Glomerular visceral epithelial cell (primary cell): Measurements from ENCODE around the gene TBC1D13.
A peak's percentile ranks its signal among the peaks of the same experiment; 100 is the strongest.
"Not testable (repeated sequence)": the region's sequence is repeated elsewhere in the genome, so short reads cannot be mapped to it uniquely, and the experiment has no call there.

Source experiments
- DNase-seq: peaks from one replicate; pipeline ENCODE4 v3.0.0-alpha.2; 2016; ENCODE audit errors: extremely low spot score

TBC1D13 gene, protein sequence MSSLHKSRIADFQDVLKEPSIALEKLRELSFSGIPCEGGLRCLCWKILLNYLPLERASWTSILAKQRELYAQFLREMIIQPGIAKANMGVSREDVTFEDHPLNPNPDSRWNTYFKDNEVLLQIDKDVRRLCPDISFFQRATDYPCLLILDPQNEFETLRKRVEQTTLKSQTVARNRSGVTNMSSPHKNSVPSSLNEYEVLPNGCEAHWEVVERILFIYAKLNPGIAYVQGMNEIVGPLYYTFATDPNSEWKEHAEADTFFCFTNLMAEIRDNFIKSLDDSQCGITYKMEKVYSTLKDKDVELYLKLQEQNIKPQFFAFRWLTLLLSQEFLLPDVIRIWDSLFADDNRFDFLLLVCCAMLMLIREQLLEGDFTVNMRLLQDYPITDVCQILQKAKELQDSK

DNA sequence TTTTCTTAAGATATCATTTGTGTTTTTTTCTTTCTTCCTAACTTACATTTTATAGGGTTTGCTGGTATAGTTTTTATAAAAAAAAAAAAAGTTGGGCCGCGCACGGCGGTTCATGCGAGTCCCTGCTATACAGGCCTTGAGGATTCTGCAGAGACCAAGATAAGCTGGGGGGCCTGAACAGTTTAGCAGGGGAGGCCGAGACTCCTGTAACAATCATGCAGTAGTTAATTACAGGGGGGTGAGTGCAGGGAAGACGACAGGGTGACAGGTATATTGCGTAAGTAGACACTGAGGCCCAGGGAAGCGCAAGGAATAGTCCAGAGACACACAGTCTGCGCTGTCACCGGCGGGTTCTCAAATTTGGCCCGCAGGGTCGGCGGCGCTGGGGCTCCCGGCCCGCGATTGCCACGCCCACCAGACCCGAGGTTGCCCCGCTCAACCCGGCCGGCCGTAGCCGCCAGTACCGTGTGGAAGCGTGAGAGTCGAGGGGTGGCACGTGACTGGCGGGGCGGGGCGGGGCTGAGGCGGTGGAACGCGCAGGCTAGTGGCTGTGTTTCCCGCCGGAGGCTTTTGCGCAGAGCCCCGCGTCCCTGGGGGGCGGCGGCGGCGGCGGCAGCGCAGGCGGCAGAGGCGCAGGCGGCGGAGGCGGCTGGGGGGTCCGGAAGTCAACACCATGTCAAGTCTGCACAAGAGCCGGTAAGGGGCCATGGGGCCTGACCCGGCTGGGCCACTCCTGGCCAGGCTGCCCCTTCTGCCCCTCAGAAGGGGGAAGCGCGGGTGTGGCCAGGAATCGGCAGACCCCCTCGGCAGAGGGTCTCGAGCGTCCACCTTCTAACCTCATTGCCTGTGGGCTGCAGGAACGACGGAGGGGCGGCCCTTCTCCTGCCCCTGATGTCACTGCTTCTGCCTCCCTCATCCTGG lies at the start of gene TBC1D13:
Gene TBC1D13 (plus strand): TSS at position 573 of the 921 bp plus-strand sequence. CDS start 101 bp downstream, at position 674.
- DNase-seq = peak; percentile 85

DNA sequence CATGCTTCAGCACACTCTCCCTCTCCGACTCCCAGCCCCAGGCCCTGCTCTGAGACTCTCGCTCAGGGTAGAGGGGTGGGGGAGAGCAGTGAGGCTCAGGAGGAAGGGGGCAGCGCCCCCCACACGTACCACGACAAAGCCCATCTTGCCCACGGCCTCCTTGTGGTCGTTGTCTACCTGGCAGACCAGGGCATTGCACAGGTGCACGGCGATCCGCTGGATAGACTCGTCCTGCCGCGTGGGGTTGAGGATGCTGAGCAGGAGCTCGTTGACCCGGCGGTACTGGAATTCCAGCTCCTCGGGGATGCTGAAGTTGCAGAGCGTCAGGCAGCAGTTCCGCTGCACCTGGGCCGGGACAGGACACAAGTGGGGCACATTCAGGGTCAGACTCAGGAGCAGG lies 44.7 kb upstream of the TBC1D13 start:
- DNase-seq = no peak

GRCh38 chr9:128743421-128743820 lies 43.6 kb upstream of the TBC1D13 start:
- DNase-seq = no peak

GRCh38 chr9:128747241-128747640 lies 39.8 kb upstream of the TBC1D13 start:
- no peak for DNase-seq

- DNase-seq = no peak
These were observed 36.0 kb upstream of the TBC1D13 start for GRCh38 chr9:128750926-128751595.

DNA sequence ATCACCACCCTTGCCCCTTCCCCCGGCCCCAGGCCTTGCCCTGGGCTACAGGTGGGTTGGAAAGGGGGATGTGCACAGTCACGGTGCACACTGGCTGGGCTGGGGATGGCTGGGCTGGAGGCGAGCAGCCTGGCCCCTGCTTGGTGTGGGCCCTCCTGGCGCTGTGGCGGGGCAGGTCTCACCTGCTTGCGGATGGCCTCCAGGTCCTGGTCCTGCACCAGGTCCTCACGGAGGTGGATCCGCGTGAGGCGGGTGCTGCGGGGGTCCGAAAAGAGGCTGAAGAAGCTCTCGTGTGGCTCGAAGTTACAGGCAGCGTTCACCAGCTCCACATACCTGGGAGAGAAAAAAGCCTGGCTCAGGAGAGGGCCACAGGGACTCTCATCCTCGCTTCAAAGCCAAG lies 33.4 kb upstream of the TBC1D13 start:
- no peak for DNase-seq

DNA sequence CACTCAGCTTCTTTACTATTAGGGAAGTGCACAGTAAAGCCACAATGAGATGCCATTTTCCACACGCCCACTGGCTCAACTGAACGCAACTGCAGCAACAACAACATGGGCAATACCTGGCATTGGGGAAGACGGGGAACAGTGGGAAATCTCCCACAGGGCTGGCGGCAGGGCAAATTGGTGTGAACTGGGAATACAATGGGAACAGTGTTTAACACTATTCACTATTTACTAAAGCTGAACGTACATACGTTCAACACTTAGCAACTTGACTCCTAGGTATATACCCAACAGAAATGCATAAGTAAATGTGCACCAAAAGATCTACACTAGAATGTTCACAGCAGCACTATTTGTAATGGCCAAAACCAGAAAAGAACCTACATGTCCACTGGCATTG lies 29.5 kb upstream of the TBC1D13 start:
- DNase-seq = no peak

DNA sequence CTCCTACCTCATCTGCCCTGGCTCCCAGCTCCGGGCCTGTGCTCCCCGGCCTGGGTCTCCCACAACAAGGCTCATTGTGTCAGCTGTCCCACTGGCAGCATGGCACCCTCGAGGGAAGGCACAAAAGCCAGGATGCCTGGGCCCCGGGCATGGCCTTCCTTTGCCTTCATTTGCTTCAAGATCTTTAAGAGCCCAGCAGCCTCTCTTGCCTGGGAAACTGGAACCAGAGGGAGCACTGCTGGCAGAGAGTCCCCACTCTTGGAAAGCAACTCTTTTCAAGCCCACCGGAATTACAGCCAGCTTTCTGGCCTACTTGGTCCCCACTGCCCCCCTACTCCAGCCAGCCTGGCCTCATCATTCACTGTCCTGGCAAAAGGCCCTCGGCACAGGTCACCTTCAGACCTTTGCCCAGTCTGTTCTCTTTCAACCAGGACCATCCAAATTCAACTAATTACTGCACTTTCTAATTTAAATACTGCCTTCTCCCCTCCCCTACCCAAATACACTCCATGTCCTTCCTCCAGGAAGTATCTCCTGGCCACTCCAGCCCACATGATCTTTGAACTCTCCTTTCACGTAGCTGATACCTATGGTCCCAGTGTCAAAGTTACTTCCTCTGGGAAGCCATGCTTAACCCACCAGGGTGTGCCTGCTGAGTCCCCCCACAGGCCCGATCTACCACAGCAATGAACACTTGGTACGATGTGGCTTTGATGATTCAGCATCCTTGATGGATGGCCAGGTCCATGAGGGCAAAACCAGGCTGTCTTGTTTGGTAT lies 24.2 kb upstream of the TBC1D13 start:
- no peak for DNase-seq

GRCh38 chr9:128764361-128764760 lies 22.7 kb upstream of the TBC1D13 start:
- no peak for DNase-seq

GRCh38 chr9:128765499-128765898 lies 21.6 kb upstream of the TBC1D13 start:
- DNase-seq = no peak

GRCh38 chr9:128768606-128769005 lies 18.4 kb upstream of the TBC1D13 start:
- no peak for DNase-seq

DNA sequence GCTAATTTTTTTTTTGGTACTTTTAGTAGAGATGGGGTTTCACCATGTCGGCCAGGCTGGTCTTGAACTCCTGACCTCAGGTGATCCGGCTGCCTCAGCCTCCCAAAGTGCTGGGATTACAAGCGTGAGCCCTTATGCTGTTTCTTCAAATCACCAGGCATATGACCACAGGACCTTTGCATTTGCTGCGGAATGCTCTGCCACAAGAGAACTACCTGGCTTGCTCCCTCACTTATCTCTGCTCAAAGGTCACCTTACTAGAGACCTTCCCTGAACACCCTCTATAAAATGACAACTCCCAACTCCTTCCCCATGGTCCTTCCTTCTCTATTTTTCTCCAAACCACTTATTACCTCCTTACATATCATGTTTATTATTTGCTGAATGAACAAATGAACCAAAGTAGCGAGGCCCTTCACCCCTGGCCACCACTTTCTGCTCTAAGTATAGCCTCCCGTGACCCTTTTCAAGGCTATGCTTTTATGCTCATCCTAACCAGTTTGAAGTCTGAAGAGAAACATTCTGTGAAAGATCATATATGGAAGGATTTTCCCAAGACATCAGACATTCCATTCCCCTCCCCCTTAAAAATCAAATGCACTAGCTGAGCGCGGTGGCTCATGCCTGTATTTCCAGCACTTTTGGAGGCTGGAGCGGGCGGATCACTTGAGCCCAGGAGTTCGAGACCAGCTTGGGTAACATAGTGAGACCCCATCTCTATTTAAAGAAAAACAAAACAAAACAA lies 16.6 kb upstream of the TBC1D13 start:
- no peak for DNase-seq

DNA sequence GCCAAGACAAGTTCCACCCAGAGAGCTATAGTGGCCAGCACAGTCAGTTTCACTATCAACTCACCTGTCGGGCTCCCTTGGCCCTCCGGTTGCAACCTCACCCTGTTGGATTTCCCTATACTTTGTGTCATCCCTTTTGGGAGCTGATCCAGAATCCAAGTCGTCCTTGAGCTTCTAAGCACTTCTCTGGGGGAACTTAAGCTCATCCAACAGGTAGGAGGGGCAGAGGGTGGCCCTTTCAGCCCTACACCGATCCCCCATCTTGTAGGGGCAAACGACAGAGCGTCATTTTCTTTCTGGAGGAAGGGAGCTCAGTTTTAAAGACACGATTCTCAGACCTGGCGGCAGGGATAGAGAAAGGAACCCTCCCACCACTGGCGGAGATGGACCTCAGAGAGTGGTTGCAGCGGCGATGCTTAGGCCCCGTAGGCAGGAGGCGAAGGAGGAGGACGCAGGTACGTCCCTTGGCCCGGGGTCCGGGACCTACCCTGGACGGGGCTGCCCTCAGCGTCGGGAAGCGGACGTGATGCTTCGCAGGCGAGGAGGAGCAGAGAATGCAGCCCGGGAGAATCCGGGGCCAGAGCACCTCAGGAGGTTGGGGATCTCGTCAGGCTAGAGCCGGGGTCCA lies 15.8 kb upstream of the TBC1D13 start:
- DNase-seq = peak; percentile 32

- DNase-seq = peak; percentile 88
These were observed 15.1 kb upstream of the TBC1D13 start, which contains the start of gene ZER1 for GRCh38 chr9:128771745-128772519. ZER1 (minus strand) TSS chr9:128771927; CDS start chr9:128755565, 16,362 bp downstream.

GRCh38 chr9:128773049-128773448 lies 14.0 kb upstream of the TBC1D13 start:
- DNase-seq = no peak

DNA sequence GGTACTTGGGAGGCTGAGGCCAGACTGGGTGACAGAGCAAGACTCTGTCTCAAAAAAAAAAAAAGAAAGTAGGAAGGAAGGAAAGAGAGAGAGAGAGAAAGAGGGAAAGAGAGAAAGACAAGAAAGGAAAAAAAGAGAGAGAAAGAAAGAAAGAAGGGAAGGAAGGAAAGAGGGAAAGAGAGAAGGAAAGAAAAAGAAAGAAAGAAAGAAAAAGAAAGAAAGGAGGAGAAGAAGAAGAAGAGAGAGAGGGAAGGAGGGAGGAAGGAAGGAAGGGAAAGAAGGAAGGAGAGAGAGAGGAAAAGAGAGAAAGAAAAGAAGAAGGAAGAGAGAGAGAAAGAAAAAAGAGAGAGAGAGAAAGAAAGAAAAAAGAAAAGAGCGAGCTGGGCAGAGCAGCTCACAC lies 12.2 kb upstream of the TBC1D13 start:
- no peak for DNase-seq

GRCh38 chr9:128780093-128780492 lies 7.0 kb upstream of the TBC1D13 start:
- not testable (repeated sequence) for DNase-seq

GRCh38 chr9:128781187-128782070 lies 5.6 kb upstream of the TBC1D13 start:
- no peak for DNase-seq
